Sigmoid colon (tissue), 7 donors: ENCODE measurements around the gene TXNDC11. TPM values are rescaled to one million over a fixed set of nuclear protein-coding genes. Genes with fewer than 3 reads are reported as not detected.

ENCODE experiments used
- DNase-seq: peaks from one replicate; pipeline ENCODE4 v3.0.0-alpha.2; 2019
- H3K27ac ChIP-seq, 4 donors: fragments of 200-600 bp; sonication (generic); one replicate each; pipeline ENCODE4 v1.5.1; 2016 to 2019; ENCODE audit warnings: mild to moderate bottlenecking in 1 of 4
- H3K27me3 ChIP-seq, 3 donors: fragments of 200-600 bp; sonication (generic); one replicate each; pipeline ENCODE4 v1.5.1; 2019; ENCODE audit warnings: mild to moderate bottlenecking in 1 of 3
- H3K36me3 ChIP-seq, 4 donors: fragments of 200-600 bp; sonication (generic); one replicate each; pipeline ENCODE4 v1.5.1; 2016 to 2019
- H3K4me1 ChIP-seq, 4 donors: fragments of 200-600 bp; sonication (generic); one replicate each; pipeline ENCODE4 v1.5.1; 2017 to 2019
- H3K4me3 ChIP-seq, 4 donors: fragments of 200-600 bp; sonication (generic); one replicate each; pipeline ENCODE4 v1.5.1; 2017 to 2019; ENCODE audit warnings: mild to moderate bottlenecking in 2 of 4, moderate library complexity in 1 of 4
- H3K9me3 ChIP-seq, 4 donors: fragments of 200-600 bp in 3 of 4; sonication (generic) in 3 of 4; one replicate each; pipeline versions ENCODE4 v1.5.1 to v1.6.1; 2013 to 2019
- EP300 ChIP-seq, 4 donors: sonication (generic); formaldehyde crosslinking; IDR thresholded peaks; one replicate each; pipeline ENCODE4 v1.6.1; 2017; ENCODE audit warnings: antibody characterized with exemption in 4 of 4
- POLR2A ChIP-seq, 2 donors: fragments of 450-650 bp; IDR thresholded peaks; one replicate each; pipeline ENCODE4 v1.6.1; 2016; ENCODE audit warnings: antibody characterized with exemption in 2 of 2, mild to moderate bottlenecking in 2 of 2, moderate library complexity in 2 of 2
- POLR2AphosphoS5 ChIP-seq, 4 donors: sonication (generic); formaldehyde crosslinking; IDR thresholded peaks; one replicate each; pipeline ENCODE4 v1.6.1; 2017; ENCODE audit warnings: antibody characterized with exemption in 4 of 4
- WGBS, 2 donors: extraction: QIAGEN DNeasy Blood & Tissue Kit; methylation state at CpG; one replicate each; pipeline ENCODE4 v1.1.7; 2013; 5-methylcytosine and 5-hydroxymethylcytosine counted together
- intact Hi-C: fragments of 100-400 bp; cut with DNase I; formaldehyde crosslinking; loops from one replicate; pipeline ENCODE4 v1.15.1; 2023
- polyA plus RNA-seq, 3 donors: library from polyadenylated mRNA; stranded (reverse); fragments of 200-250 nt; gene quantifications; one replicate each; pipeline ENCODE4 v1.2.3, GENCODE V29; 2013
- total RNA-seq, 4 donors: library from RNA; depleted of rRNA; stranded (reverse); fragments of >200 nt; gene quantifications; one replicate each; pipeline ENCODE4 v1.1.0, GENCODE V29; 2016
- TF ChIP-seq, protein P1 (sequence below), 4 experiments: fragments of 450-650 bp in 3 of 4; fragments of 200-600 bp in 1 of 4; IDR thresholded peaks; one replicate each; pipeline ENCODE4 v1.5.1; 2016 to 2019; ENCODE audit warnings: antibody characterized with exemption in 4 of 4, mild to moderate bottlenecking in 3 of 4, moderate library complexity in 2 of 4
- donor health status: healthy with polysubstance abuse.
- donor health status: Bipolar disorder and iron deficiency.
- donor health status: healthy.

TXNDC11 gene
- total and polyA plus RNA-seq, 7 donors, result 25.3 to 54.0 (median 34.9) TPM

DNA sequence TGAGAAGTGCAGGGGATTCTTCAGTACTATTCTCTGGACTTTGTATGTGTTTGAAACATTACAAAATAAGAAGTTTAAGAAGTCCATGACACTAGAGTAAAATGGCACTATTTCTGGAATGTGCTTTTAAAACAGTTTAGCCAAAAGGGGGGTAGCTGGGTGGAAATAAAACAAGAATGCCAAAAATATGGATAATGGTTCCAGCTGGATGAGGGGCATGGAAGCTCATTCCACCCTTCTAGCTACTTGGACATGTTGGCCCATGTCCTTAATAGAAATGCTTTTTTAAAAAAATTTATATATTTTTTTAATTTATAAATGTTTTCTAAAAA is 41.3 kb upstream of the TXNDC11 start:
- H3K4me3 ChIP-seq, result no peak overlapping the region
- peaks cover 0 to 7% (median 0%) of the 10 kb centered on the region in 4 donors for H3K36me3 ChIP-seq
- DNase-seq, result no peak
- H3K9me3 ChIP-seq, result no peaks in the 10 kb centered on the region
- TF ChIP-seq POLR2A (IDR thresholded peaks at IDR 0.05) (no peak), POLR2AphosphoS5 (IDR thresholded peaks at IDR 0.05) (no peak), EP300 (IDR thresholded peaks at IDR 0.05) (no peak)
- TF ChIP-seq, protein P1, sequence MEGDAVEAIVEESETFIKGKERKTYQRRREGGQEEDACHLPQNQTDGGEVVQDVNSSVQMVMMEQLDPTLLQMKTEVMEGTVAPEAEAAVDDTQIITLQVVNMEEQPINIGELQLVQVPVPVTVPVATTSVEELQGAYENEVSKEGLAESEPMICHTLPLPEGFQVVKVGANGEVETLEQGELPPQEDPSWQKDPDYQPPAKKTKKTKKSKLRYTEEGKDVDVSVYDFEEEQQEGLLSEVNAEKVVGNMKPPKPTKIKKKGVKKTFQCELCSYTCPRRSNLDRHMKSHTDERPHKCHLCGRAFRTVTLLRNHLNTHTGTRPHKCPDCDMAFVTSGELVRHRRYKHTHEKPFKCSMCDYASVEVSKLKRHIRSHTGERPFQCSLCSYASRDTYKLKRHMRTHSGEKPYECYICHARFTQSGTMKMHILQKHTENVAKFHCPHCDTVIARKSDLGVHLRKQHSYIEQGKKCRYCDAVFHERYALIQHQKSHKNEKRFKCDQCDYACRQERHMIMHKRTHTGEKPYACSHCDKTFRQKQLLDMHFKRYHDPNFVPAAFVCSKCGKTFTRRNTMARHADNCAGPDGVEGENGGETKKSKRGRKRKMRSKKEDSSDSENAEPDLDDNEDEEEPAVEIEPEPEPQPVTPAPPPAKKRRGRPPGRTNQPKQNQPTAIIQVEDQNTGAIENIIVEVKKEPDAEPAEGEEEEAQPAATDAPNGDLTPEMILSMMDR (IDR thresholded peaks at IDR 0.05), result no peak
- peak overlapping the region; percentile 77 to 85 (median 82) for H3K27ac ChIP-seq
- H3K4me1 ChIP-seq, result peaks cover 0 to 51% (median 41%) of the 10 kb centered on the region in 4 donors
- intact Hi-C loops, result no loop called here
- no peaks in the 10 kb centered on the region for H3K27me3 ChIP-seq

DNA sequence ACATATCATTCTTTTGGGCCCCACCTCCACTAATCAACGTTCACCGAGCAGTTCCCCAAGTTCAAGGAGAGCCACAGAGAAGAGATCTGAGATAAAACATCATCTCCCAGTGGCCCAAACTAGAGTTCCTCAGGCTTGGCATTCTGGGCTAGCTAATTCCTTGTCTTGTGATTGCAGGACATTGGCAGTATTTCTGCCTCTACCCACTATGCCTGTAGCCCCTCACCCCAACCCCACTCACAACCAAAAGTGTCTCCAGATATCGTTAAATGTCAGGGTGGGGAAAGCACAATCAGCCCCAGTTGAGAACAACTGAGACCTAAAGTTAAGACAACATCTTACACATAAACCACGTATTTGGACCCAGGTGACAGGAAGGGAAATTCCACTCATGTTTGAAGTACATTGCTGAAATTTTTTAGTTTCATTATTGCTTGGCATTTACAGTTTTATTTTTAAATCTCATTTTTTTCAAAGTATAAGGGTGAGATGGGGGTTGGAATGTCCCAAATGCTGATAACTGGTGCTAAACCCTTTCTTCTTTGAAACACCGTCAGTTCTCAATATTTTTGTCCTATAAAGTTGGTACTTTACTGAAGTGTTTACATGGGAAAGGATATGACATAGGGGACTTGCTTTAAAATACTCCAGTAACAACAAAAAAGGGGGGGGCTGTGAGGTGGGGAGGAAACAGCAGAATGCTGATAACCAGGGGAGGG is 40.8 kb upstream of the TXNDC11 start:
- Histone ChIP-seq H3K4me3 (peak overlapping the region in 1 of 4 donors; percentile 6), H3K4me1 (peaks cover 0 to 51% (median 41%) of the 10 kb centered on the region in 4 donors), H3K36me3 (peaks cover 0 to 12% (median 0%) of the 10 kb centered on the region in 4 donors), H3K27ac (peak overlapping the region; percentile 77 to 85 (median 82)), H3K9me3 (no peaks in the 10 kb centered on the region), H3K27me3 (no peaks in the 10 kb centered on the region)
- no peak for DNase-seq
- WGBS, 2 donors, result 13% methylated on average over 5 of the region's 5 CpGs
- TF ChIP-seq POLR2AphosphoS5 (IDR thresholded peaks at IDR 0.05), result peak in 1 of 4 donors; percentile 14
- TF ChIP-seq, protein P1 (IDR thresholded peaks at IDR 0.05), result no peak
- intact Hi-C loops, result no loop called here

DNA sequence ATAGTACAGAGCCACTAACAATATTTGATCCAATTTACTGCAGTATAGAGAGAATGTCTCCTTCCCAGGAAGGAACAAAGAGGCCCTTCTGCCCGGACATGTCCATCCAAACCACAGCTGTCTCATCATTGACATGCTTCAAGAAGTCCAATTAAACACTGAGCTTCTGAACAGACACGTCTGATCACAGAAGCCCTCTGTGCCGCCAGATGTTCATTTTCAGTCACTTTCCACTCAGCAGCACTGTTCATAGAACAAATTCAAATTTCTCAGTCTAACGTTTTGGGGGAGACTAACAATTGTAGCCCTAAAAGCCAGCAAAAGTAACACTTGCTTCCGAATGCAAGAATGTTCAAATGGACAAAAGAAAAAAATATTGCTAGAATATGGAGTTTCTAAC is 39.1 kb upstream of the TXNDC11 start:
- Histone ChIP-seq H3K27ac (peak overlapping the region; percentile 77 to 85 (median 82)), H3K9me3 (no peaks in the 10 kb centered on the region), H3K4me3 (no peak overlapping the region), H3K36me3 (peaks cover 0 to 29% (median 9%) of the 10 kb centered on the region in 4 donors), H3K4me1 (peaks cover 0 to 51% (median 41%) of the 10 kb centered on the region in 4 donors), H3K27me3 (no peaks in the 10 kb centered on the region)
- intact Hi-C loops, result no loop called here
- 61 to 69% methylated on average over 5 of the region's 5 CpGs for WGBS, 2 donors
- DNase-seq, result no peak
- TF ChIP-seq EP300 (IDR thresholded peaks at IDR 0.05) (no peak), POLR2AphosphoS5 (IDR thresholded peaks at IDR 0.05) (no peak), POLR2A (IDR thresholded peaks at IDR 0.05) (no peak)
- TF ChIP-seq, protein P1 (IDR thresholded peaks at IDR 0.05), result no peak

DNA sequence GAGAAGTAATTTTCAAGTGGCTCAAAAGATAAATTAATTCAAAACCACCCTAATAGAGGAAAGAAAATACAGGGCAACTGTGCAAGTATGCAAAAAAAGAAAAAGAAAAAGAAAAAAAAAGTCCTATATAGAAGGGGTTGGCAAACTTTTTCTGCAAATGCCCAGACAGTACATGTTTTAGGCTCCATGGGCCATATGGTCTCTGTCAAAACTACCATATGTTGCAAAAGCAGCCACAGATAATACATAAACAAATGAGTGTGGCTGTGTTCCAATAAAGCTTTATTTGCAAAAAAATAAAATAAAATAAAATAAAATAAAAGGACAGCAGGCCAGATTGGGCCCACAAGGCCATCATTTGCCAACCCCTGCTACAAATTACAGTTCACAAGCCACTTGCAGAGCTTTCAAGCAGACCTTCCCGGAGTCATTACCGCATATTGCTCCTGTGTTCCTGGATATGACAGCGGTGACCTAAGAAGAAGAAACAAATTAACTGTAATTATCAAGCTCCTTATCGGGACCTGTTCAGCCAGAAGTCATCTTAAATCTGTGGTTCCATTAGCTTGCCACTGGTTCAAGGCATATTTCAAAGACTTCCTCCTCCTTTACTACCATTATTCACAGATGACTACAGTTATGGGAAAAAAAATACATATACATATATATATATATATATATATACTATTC is 38.5 kb upstream of the TXNDC11 start:
- TF ChIP-seq POLR2AphosphoS5 (IDR thresholded peaks at IDR 0.05) (no peak), EP300 (IDR thresholded peaks at IDR 0.05) (no peak), POLR2A (IDR thresholded peaks at IDR 0.05) (no peak)
- TF ChIP-seq, protein P1 (IDR thresholded peaks at IDR 0.05), result no peak
- intact Hi-C loops, result no loop called here
- Histone ChIP-seq H3K27ac (peak overlapping the region; percentile 11 to 85 (median 82)), H3K9me3 (no peaks in the 10 kb centered on the region), H3K36me3 (peaks cover 0 to 36% (median 12%) of the 10 kb centered on the region in 4 donors), H3K4me3 (no peak overlapping the region), H3K27me3 (no peaks in the 10 kb centered on the region), H3K4me1 (peaks cover 0 to 45% (median 41%) of the 10 kb centered on the region in 4 donors)
- 91% methylated on average over 4 of the region's 4 CpGs for WGBS, 2 donors
- no peak for DNase-seq
